Measurements from ENCODE around the gene EPC1.

The EPC1 gene

DNA sequence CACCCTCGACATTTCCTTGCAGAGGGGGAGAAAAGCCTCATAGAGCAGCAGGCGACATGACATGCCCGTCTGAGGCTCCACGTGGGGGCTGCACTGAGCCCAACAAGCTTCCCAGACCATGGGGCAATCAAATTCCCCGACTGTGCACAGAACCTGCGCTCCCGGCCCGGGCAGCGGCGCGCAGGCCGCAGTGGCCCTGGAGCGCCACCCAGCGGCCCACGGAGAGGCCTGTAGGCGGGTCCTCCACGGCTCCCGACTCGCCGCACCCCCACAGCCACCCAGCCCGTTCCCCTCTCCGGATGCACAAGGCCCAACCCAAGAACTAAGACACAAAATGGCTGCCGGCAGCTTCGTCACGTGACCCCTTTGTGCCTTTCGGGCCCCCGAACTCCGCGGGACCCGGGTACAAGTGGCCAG lies 816 bp downstream of the EPC1 start:
- Histone ChIP-seq H3K4me3 (ENCODE audit: low read depth, low read length) (peak overlapping the region; percentile 98), H3K27ac (ENCODE audit: extremely low read depth, low read depth, low read length) (peak overlapping the region; percentile 100), H3K36me3 (ENCODE audit: control insufficient read depth in 2 of 2, insufficient read depth in 1 of 2, low read length in 2 of 2) (peaks cover 0 to 9% of the 10 kb centered on the region in 2 experiments), H3K9me3 (ENCODE audit: control insufficient read depth, insufficient read depth, low read depth, low read length) (no peaks in the 10 kb centered on the region), H3K4me1 (ENCODE audit: control insufficient read depth, insufficient read depth, low read length) (peaks cover 13% of the 10 kb centered on the region)
- POLR2A ChIA-PET, result interaction anchor here (0.8 to 1.1 kb wide), 4 partner anchors 9 to 90 kb away, joined by 4 to 6 read pairs (median 4); no protein-coding TSS in a partner anchor
- CTCF ChIA-PET, result interaction anchor here (0.5 to 1.9 kb wide), 16 partner anchors 10 to 225 kb away, joined by 3 to 10 read pairs (median 4); no protein-coding TSS in a partner anchor
- TF ChIP-seq, protein P1, sequence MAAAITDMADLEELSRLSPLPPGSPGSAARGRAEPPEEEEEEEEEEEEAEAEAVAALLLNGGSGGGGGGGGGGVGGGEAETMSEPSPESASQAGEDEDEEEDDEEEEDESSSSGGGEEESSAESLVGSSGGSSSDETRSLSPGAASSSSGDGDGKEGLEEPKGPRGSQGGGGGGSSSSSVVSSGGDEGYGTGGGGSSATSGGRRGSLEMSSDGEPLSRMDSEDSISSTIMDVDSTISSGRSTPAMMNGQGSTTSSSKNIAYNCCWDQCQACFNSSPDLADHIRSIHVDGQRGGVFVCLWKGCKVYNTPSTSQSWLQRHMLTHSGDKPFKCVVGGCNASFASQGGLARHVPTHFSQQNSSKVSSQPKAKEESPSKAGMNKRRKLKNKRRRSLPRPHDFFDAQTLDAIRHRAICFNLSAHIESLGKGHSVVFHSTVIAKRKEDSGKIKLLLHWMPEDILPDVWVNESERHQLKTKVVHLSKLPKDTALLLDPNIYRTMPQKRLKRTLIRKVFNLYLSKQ (tag by site-specific recombination; IDR thresholded peaks at IDR 0.05; ENCODE audit: borderline replicate concordance), result no peak
- TF ChIP-seq ZBTB21 (tag by site-specific recombination; IDR thresholded peaks at IDR 0.05) (peak; percentile 22), IKZF3 (tag by site-specific recombination; IDR thresholded peaks at IDR 0.05) (peak; percentile 78), ZNF335 (tag by site-specific recombination; conservative IDR thresholded peaks at IDR 0.05) (no peak), ZNF626 (tag by site-specific recombination; IDR thresholded peaks at IDR 0.05) (no peak), ZNF837 (tag by site-specific recombination; IDR thresholded peaks at IDR 0.05) (no peak), ZNF791 (tag by site-specific recombination; IDR thresholded peaks at IDR 0.05) (no peak), ZBTB20 (tag by site-specific recombination; IDR thresholded peaks at IDR 0.05) (peak; percentile 96), YY1 (tag by site-specific recombination; IDR thresholded peaks at IDR 0.05) (peak; percentile 85), ZNF623 (tag by site-specific recombination; IDR thresholded peaks at IDR 0.05) (no peak), ZNF560 (tag by site-specific recombination; IDR thresholded peaks at IDR 0.05; ENCODE audit: borderline replicate concordance) (no peak), EGR2 (tag by site-specific recombination; IDR thresholded peaks at IDR 0.05; ENCODE audit: low read depth) (peak; percentile 75), HOXD13 (CRISPR knock-in tag; IDR thresholded peaks at IDR 0.05; ENCODE audit: borderline replicate concordance) (no peak), ZNF585B (tag by site-specific recombination; IDR thresholded peaks at IDR 0.05) (no peak), ZNF600 (tag by site-specific recombination; IDR thresholded peaks at IDR 0.05) (peak; percentile 64), ZNF391 (tag by site-specific recombination; IDR thresholded peaks at IDR 0.05; ENCODE audit: borderline replicate concordance, low read depth) (peak; percentile 16; the same call in 1 of the 2 replicates), ZNF510 (tag by site-specific recombination; IDR thresholded peaks at IDR 0.05; ENCODE audit: insufficient replicate concordance) (no peak), ZNF555 (tag by site-specific recombination; conservative IDR thresholded peaks at IDR 0.05) (no peak), OSR2 (tag by site-specific recombination; IDR thresholded peaks at IDR 0.05) (no peak; the same call in 1 of the 2 replicates), MYNN (tag by site-specific recombination; IDR thresholded peaks at IDR 0.05; ENCODE audit: borderline replicate concordance) (no peak), GLIS1 (tag by site-specific recombination; IDR thresholded peaks at IDR 0.05) (peak; percentile 82), ZNF660 (tag by site-specific recombination; IDR thresholded peaks at IDR 0.05) (peak; percentile 98)
- TF ChIP-seq, protein P2, sequence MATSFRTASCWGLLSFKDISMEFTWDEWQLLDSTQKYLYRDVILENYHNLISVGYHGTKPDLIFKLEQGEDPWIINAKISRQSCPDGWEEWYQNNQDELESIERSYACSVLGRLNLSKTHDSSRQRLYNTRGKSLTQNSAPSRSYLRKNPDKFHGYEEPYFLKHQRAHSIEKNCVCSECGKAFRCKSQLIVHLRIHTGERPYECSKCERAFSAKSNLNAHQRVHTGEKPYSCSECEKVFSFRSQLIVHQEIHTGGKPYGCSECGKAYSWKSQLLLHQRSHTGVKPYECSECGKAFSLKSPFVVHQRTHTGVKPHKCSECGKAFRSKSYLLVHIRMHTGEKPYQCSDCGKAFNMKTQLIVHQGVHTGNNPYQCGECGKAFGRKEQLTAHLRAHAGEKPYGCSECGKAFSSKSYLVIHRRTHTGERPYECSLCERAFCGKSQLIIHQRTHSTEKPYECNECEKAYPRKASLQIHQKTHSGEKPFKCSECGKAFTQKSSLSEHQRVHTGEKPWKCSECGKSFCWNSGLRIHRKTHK (tag by site-specific recombination; IDR thresholded peaks at IDR 0.05), result no peak
- TF ChIP-seq, protein P3, sequence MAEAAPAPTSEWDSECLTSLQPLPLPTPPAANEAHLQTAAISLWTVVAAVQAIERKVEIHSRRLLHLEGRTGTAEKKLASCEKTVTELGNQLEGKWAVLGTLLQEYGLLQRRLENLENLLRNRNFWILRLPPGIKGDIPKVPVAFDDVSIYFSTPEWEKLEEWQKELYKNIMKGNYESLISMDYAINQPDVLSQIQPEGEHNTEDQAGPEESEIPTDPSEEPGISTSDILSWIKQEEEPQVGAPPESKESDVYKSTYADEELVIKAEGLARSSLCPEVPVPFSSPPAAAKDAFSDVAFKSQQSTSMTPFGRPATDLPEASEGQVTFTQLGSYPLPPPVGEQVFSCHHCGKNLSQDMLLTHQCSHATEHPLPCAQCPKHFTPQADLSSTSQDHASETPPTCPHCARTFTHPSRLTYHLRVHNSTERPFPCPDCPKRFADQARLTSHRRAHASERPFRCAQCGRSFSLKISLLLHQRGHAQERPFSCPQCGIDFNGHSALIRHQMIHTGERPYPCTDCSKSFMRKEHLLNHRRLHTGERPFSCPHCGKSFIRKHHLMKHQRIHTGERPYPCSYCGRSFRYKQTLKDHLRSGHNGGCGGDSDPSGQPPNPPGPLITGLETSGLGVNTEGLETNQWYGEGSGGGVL (tag by site-specific recombination; IDR thresholded peaks at IDR 0.05), result peak; percentile 42; the same call in 1 of the 2 replicates
- TF ChIP-seq, protein P4, sequence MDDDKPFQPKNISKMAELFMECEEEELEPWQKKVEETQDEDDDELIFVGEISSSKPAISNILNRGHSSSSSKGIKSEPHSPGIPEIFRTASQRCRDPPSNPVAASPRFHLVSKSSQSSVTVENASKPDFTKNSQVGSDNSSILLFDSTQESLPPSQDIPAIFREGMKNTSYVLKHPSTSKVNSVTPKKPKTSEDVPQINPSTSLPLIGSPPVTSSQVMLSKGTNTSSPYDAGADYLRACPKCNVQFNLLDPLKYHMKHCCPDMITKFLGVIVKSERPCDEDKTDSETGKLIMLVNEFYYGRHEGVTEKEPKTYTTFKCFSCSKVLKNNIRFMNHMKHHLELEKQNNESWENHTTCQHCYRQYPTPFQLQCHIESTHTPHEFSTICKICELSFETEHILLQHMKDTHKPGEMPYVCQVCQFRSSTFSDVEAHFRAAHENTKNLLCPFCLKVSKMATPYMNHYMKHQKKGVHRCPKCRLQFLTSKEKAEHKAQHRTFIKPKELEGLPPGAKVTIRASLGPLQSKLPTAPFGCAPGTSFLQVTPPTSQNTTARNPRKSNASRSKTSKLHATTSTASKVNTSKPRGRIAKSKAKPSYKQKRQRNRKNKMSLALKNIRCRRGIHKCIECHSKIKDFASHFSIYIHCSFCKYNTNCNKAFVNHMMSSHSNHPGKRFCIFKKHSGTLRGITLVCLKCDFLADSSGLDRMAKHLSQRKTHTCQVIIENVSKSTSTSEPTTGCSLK (tag by site-specific recombination; IDR thresholded peaks at IDR 0.05), result no peak
- TF ChIP-seq, protein P5, sequence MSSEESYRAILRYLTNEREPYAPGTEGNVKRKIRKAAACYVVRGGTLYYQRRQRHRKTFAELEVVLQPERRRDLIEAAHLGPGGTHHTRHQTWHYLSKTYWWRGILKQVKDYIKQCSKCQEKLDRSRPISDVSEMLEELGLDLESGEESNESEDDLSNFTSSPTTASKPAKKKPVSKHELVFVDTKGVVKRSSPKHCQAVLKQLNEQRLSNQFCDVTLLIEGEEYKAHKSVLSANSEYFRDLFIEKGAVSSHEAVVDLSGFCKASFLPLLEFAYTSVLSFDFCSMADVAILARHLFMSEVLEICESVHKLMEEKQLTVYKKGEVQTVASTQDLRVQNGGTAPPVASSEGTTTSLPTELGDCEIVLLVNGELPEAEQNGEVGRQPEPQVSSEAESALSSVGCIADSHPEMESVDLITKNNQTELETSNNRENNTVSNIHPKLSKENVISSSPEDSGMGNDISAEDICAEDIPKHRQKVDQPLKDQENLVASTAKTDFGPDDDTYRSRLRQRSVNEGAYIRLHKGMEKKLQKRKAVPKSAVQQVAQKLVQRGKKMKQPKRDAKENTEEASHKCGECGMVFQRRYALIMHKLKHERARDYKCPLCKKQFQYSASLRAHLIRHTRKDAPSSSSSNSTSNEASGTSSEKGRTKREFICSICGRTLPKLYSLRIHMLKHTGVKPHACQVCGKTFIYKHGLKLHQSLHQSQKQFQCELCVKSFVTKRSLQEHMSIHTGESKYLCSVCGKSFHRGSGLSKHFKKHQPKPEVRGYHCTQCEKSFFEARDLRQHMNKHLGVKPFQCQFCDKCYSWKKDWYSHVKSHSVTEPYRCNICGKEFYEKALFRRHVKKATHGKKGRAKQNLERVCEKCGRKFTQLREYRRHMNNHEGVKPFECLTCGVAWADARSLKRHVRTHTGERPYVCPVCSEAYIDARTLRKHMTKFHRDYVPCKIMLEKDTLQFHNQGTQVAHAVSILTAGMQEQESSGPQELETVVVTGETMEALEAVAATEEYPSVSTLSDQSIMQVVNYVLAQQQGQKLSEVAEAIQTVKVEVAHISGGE (tag by site-specific recombination; conservative IDR thresholded peaks at IDR 0.05; ENCODE audit: low read depth), result peak; percentile 56
- TF ChIP-seq, protein P6, sequence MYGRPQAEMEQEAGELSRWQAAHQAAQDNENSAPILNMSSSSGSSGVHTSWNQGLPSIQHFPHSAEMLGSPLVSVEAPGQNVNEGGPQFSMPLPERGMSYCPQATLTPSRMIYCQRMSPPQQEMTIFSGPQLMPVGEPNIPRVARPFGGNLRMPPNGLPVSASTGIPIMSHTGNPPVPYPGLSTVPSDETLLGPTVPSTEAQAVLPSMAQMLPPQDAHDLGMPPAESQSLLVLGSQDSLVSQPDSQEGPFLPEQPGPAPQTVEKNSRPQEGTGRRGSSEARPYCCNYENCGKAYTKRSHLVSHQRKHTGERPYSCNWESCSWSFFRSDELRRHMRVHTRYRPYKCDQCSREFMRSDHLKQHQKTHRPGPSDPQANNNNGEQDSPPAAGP (tag by site-specific recombination; IDR thresholded peaks at IDR 0.05), result no peak
